Breast epithelium (tissue), 4 donors: ENCODE measurements around the gene MRPS16. TPM values are rescaled to one million over a fixed set of nuclear protein-coding genes. Genes with fewer than 3 reads are reported as not detected.

ENCODE experiments used
- DNase-seq, 2 donors: peaks; one replicate each; pipeline ENCODE4 v3.0.0-alpha.2; 2019; ENCODE audit warnings: low spot score in 2 of 2
- H3K27ac ChIP-seq, 2 donors: fragments of 200-600 bp; sonication (generic) in 1 of 2; one replicate each; pipeline ENCODE4 v1.5.1; 2016 to 2019; ENCODE audit warnings: mild to moderate bottlenecking in 1 of 2
- H3K27me3 ChIP-seq, 2 donors: fragments of 200-600 bp; sonication (generic) in 1 of 2; one replicate each; pipeline versions ENCODE4 v1.5.1 to v1.6.0; 2017 to 2019; ENCODE audit warnings: control low read depth in 1 of 2, mild to moderate bottlenecking in 1 of 2
- H3K36me3 ChIP-seq: fragments of 200-600 bp; one replicate; pipeline ENCODE4 v1.5.1; 2019
- H3K4me1 ChIP-seq, 2 donors: fragments of 200-600 bp; sonication (generic); one replicate each; pipeline ENCODE4 v1.5.1; 2016 to 2019; ENCODE audit warnings: control low read depth in 1 of 2
- H3K4me3 ChIP-seq, 3 donors: fragments of 200-600 bp; sonication (generic); 1 replicate in 2 of 3; 2 replicates in 1 of 3; pipeline ENCODE4 v1.5.1; 2016 to 2019; ENCODE audit warnings: mild to moderate bottlenecking in 3 of 3, moderate library complexity in 2 of 3
- H3K9me3 ChIP-seq, 2 donors: fragments of 200-600 bp; sonication (generic) in 1 of 2; one replicate each; pipeline ENCODE4 v1.5.1; 2016 to 2019; ENCODE audit warnings: control low read depth in 1 of 2
- CTCF ChIP-seq, 3 donors: fragments of 450-650 bp; IDR thresholded peaks; one replicate each; pipeline ENCODE4 v1.5.1; 2016 to 2017; ENCODE audit warnings: antibody characterized with exemption in 3 of 3, mild to moderate bottlenecking in 3 of 3, moderate library complexity in 3 of 3
- POLR2A ChIP-seq: fragments of 450-650 bp; IDR thresholded peaks from one replicate; pipeline ENCODE4 v1.6.1; 2016; ENCODE audit warnings: antibody characterized with exemption, mild to moderate bottlenecking, moderate library complexity
- POLR2AphosphoS5 ChIP-seq, 3 donors: sonication (generic); formaldehyde crosslinking; IDR thresholded peaks; one replicate each; pipeline ENCODE4 v1.6.1; 2017; ENCODE audit warnings: antibody characterized with exemption in 3 of 3
- intact Hi-C: fragments of 100-400 bp; cut with DNase I; formaldehyde crosslinking; loops from one replicate; pipeline ENCODE4 v1.15.1; 2023; ENCODE audit warnings: low total_unique reads
- total RNA-seq, 3 donors: library from RNA; depleted of rRNA; stranded (reverse); fragments of >200 nt; gene quantifications; one replicate each; pipeline ENCODE4 v1.1.0, GENCODE V29; 2016

Gene MRPS16
- total RNA-seq, 3 donors from 2014 or later: 33.3 to 40.6 (median 40.4) TPM

- no peak overlapping the region for H3K27ac ChIP-seq
- H3K4me1 ChIP-seq: no peaks in the 10 kb centered on the region
- DNase-seq: no peak
- no peaks in the 10 kb centered on the region for H3K36me3 ChIP-seq
- H3K4me3 ChIP-seq: no peak overlapping the region
- TF ChIP-seq POLR2A (no peak), POLR2AphosphoS5 (IDR thresholded peaks at IDR 0.05) (no peak), CTCF (IDR thresholded peaks at IDR 0.05) (no peak)
- H3K9me3 ChIP-seq: no peaks in the 10 kb centered on the region
- intact Hi-C loops: no loop called here
- no peaks in the 10 kb centered on the region for H3K27me3 ChIP-seq
Observed at GRCh38 chr10:73219384-73219783, 33.1 kb downstream of the MRPS16 start.

- TF ChIP-seq CTCF (IDR thresholded peaks at IDR 0.05) (no peak), POLR2AphosphoS5 (IDR thresholded peaks at IDR 0.05) (no peak), POLR2A (no peak)
- Histone ChIP-seq H3K36me3 (no peaks in the 10 kb centered on the region), H3K4me3 (no peak overlapping the region), H3K27me3 (no peaks in the 10 kb centered on the region), H3K4me1 (no peaks in the 10 kb centered on the region), H3K9me3 (no peaks in the 10 kb centered on the region), H3K27ac (no peak overlapping the region)
- no peak for DNase-seq
- intact Hi-C loops: no loop called here
Observed at GRCh38 chr10:73218431-73219191, 33.8 kb downstream of the MRPS16 start.

GRCh38 chr10:73217628-73218027 is 34.8 kb downstream of the MRPS16 start:
- Histone ChIP-seq H3K27me3 (no peaks in the 10 kb centered on the region), H3K9me3 (no peaks in the 10 kb centered on the region), H3K4me3 (no peak overlapping the region), H3K4me1 (no peaks in the 10 kb centered on the region), H3K36me3 (no peaks in the 10 kb centered on the region), H3K27ac (no peak overlapping the region)
- intact Hi-C loops: no loop called here
- no peak for TF ChIP-seq POLR2A
- TF ChIP-seq POLR2AphosphoS5 (IDR thresholded peaks at IDR 0.05): no peak
- TF ChIP-seq CTCF (IDR thresholded peaks at IDR 0.05): no peak
- DNase-seq: no peak

GRCh38 chr10:73215749-73216148 is 36.7 kb downstream of the MRPS16 start:
- intact Hi-C loops: no loop called here
- Histone ChIP-seq H3K4me3 (no peak overlapping the region), H3K27ac (no peak overlapping the region), H3K27me3 (no peaks in the 10 kb centered on the region), H3K36me3 (no peaks in the 10 kb centered on the region), H3K4me1 (no peaks in the 10 kb centered on the region), H3K9me3 (no peaks in the 10 kb centered on the region)
- TF ChIP-seq CTCF (IDR thresholded peaks at IDR 0.05) (no peak), POLR2A (no peak), POLR2AphosphoS5 (IDR thresholded peaks at IDR 0.05) (no peak)
- DNase-seq: no peak

GRCh38 chr10:73211106-73211811 is 41.2 kb downstream of the MRPS16 start:
- no peak overlapping the region for H3K27ac ChIP-seq
- H3K4me1 ChIP-seq: no peaks in the 10 kb centered on the region
- intact Hi-C loops: no loop called here
- TF ChIP-seq POLR2AphosphoS5 (IDR thresholded peaks at IDR 0.05) (no peak), POLR2A (no peak), CTCF (IDR thresholded peaks at IDR 0.05) (no peak)
- H3K27me3 ChIP-seq: no peaks in the 10 kb centered on the region
- no peak overlapping the region for H3K4me3 ChIP-seq
- no peaks in the 10 kb centered on the region for H3K9me3 ChIP-seq
- no peaks in the 10 kb centered on the region for H3K36me3 ChIP-seq
- no peak for DNase-seq
